SJCRH30 (cell line): Measurements from ENCODE around the gene TTLL8. TPM values are rescaled to one million over a fixed set of nuclear protein-coding genes. Genes with fewer than 3 reads are reported as not detected.

Experiments
- DNase-seq, 2 experiments: peaks; one replicate each; pipeline ENCODE4 v3.0.0-alpha.2; 2015 to 2020
- H3K27ac ChIP-seq: fragments of 250-450 bp; sonication (Bioruptor Pico); 2 replicates; pipeline ENCODE4 v1.5.1; 2020; ENCODE audit warnings: mild to moderate bottlenecking, moderate library complexity
- H3K27me3 ChIP-seq: fragments of 250-450 bp; sonication (Bioruptor Pico); 2 replicates; pipeline ENCODE4 v1.5.1; 2020; ENCODE audit warnings: mild to moderate bottlenecking, moderate library complexity
- H3K36me3 ChIP-seq: fragments of 250-450 bp; sonication (Bioruptor Pico); 2 replicates; pipeline ENCODE4 v1.5.1; 2020; ENCODE audit warnings: mild to moderate bottlenecking, moderate library complexity
- H3K4me1 ChIP-seq: fragments of 250-450 bp; sonication (Bioruptor Pico); 2 replicates; pipeline ENCODE4 v1.5.1; 2020; ENCODE audit warnings: mild to moderate bottlenecking, moderate library complexity
- H3K4me3 ChIP-seq: fragments of 250-450 bp; sonication (Bioruptor Pico); 2 replicates; pipeline ENCODE4 v1.5.1; 2020; ENCODE audit warnings: mild to moderate bottlenecking, moderate library complexity
- H3K9me3 ChIP-seq: fragments of 250-450 bp; sonication (Bioruptor Pico); replicated peaks from 2 replicates; pipeline ENCODE4 v1.5.1; 2020; ENCODE audit warnings: mild to moderate bottlenecking, moderate library complexity
- total RNA-seq: library from RNA; depleted of rRNA; stranded (reverse); fragments of >200 nt; shearing (Covaris generic); gene quantifications from 2 replicates; pipeline ENCODE4 v1.2.3, GENCODE V29; 2014

TTLL8 gene
- total RNA-seq, 1 experiment from 2014 or later: not detected

DNA sequence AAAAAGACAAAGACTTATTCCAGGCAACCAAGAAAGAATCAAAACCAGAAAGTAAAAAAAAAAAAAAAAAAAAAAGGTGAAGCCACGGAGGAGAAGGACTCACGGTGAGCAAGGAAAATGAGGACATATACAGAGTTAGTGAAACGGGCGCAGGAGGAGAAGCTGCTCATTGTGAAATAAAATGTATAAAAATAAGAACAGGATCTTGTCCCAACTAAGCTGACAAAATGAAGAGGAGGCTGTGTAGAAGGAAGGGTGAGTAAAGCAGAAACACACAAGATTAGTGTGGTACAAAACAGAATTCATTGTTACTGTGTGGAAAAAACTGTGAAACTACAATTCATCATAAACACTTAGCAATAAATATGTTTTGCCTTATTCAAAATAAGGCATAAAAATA, 53.2 kb downstream of the TTLL8 start:
- no peaks in the 10 kb centered on the region for H3K36me3 ChIP-seq

DNA sequence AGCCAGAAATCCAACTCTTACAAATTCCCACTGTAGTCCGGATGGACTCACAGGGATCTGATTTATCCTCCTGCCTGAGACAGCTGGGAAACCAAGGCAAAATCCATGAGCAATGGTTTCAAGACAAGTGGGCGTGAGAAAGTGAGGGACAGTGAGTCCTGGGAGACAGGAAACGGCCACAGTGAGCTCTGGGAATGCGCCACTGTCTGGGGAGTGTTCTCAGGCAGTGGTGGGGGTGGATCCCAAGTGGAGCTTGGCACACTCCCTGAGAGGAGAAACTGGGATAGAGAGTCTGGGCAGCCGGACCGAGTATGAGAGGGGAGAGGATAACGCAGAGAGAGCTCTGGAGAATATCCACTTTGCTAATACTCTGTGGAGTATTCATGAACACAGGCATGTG, 55.3 kb downstream of the TTLL8 start:
- Histone ChIP-seq H3K4me3 (no peak overlapping the region), H3K9me3 (0 out of 2 replicates have a peak, but pooled peaks cover 2% of the 10 kb centered on the region), H3K36me3 (no peaks in the 10 kb centered on the region), H3K27me3 (peaks cover 11% of the 10 kb centered on the region; the same call in 1 of the 2 replicates), H3K4me1 (no peaks in the 10 kb centered on the region), H3K27ac (no peak overlapping the region)
- no peak for DNase-seq

More for the DNA sequence above, 53.2 kb downstream of the TTLL8 start:
- no peak for DNase-seq
- no peak overlapping the region for H3K4me3 ChIP-seq
- no peak overlapping the region for H3K27ac ChIP-seq
- H3K9me3 ChIP-seq: 0 out of 2 replicates have a peak, but pooled peaks cover 2% of the 10 kb centered on the region
- H3K4me1 ChIP-seq: no peaks in the 10 kb centered on the region
- H3K27me3 ChIP-seq: peaks cover 21% of the 10 kb centered on the region

DNA sequence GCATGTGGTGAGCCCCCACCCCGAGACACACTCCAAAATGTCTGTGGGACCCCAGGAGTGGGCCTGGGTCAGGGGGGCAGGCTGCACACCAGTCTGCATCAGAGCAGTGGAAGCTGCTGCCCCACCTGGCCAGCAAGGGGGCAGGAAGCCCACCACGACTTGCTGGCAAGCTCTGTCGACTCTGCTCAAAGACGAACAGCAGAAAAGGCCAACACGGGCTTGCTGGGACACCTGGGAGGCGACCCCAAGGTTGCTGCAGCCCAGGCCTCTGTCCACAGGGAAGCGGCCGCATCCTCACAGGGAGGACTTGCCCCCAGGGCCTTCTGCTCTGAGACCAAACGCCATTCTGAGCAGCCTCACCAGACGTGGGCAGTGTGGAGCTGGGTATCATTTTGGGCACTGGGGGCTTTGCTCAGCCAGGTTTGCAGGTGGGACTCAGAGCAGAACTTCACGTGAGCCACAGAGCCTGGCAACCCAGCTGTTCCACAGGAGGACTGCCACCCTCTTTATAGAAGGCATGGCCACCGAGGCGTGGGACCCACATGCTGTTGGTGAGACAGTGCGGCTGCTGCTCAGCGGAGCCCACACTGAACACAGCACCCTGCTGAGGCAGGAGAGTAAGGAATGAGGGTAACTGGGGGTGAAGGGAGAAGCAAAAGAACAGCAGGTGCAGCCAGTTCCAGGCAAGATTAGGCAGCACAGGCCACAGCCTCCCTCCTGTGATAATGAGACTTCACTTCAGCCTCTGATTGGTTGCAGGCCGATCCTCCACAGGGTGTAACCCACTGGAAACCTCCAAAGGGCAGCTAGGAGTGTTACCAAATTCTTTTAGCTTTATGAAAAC, 56.5 kb downstream of the TTLL8 start:
- Histone ChIP-seq H3K36me3 (no peaks in the 10 kb centered on the region), H3K9me3 (0 out of 2 replicates have a peak, but pooled peaks cover 2% of the 10 kb centered on the region), H3K27ac (no peak overlapping the region), H3K4me1 (no peaks in the 10 kb centered on the region), H3K27me3 (0 out of 2 replicates have a peak, but pooled peaks cover 4% of the 10 kb centered on the region), H3K4me3 (no peak overlapping the region)
- peak; percentile 14 to 47 for DNase-seq

DNA sequence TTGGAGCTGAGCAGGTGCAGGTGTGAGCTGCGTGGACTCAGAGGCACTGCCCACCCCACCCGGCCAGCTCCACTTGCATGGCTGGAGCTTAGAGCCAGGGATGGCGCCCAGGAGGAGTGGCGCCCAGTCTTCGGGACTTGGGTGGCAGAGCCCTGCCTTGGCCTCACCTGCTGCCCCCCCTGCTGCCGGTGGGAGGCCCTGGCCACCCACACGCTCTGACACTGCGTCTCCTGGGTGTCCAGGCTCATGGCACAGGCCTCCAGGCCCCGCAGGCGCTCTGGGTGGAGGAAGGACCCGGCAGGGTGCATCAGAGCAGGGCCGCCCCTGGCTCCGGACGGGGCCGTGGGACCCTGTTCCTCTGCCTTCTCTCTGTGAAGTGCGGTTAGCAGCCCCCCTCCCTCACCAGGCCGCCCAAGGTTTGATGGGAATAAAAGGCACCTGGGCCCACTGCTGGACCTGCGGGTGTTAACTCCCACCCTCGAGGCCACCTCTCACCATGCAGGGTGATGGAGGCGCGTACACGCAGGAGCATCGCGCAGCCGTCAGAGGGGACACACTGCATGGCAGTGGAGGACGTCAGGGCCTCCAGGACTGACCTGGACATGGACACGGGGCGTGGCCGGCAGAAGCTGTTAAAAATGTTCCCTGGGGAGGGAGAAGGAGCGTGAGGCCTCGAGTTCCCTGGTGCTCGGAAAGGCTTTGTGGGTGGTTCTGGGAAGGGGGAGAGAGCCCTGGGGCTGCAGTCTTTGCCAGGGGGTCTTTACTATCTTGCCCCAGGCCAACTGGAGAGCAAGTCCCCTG, 57.3 kb downstream of the TTLL8 start:
- 0 out of 2 replicates have a peak, but pooled peaks cover 4% of the 10 kb centered on the region for H3K27me3 ChIP-seq
- no peak overlapping the region for H3K4me3 ChIP-seq
- no peaks in the 10 kb centered on the region for H3K36me3 ChIP-seq
- no peak overlapping the region for H3K27ac ChIP-seq
- DNase-seq: peak in 1 of 2 experiments; percentile 8
- 0 out of 2 replicates have a peak, but pooled peaks cover 2% of the 10 kb centered on the region for H3K9me3 ChIP-seq
- H3K4me1 ChIP-seq: no peaks in the 10 kb centered on the region

DNA sequence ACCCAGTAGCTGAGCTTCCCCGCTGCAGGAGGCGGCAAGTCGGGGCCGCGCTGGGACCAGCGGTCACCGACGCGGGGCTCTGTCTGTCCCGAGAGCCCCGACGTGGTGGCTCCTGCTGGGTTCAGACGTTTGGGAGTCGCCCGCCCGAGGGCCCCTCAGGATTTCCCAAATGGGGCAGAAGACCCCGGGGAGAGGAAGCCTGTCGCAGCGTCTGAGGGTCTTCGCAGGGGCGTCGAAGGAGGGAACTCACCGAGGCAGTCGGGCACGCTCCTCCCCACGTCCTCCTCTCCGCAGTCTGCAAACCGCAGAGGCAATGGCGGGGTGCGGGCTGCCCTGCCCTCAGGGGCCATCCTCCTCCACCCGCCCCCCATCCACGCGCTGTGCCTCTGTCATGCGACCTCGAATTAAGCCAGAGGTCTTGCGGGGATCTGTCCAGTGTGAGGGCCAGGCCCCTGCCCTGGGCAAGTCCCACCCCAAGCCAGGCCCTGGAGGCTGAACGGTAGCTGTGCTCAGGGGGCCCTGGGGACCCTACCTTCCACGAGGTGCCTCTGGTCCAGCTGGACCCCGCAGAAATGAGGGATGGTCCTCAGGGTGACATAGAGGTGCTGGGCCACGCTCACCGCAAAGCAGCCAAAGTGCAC, 58.0 kb downstream of the TTLL8 start:
- no peaks in the 10 kb centered on the region for H3K4me1 ChIP-seq
- 0 out of 2 replicates have a peak, but pooled peaks cover under 1% of the 10 kb centered on the region for H3K27me3 ChIP-seq
- no peak for DNase-seq
- H3K4me3 ChIP-seq: no peak overlapping the region
- no peaks in the 10 kb centered on the region for H3K36me3 ChIP-seq
- no peak overlapping the region for H3K27ac ChIP-seq
- 0 out of 2 replicates have a peak, but pooled peaks cover 2% of the 10 kb centered on the region for H3K9me3 ChIP-seq

DNA sequence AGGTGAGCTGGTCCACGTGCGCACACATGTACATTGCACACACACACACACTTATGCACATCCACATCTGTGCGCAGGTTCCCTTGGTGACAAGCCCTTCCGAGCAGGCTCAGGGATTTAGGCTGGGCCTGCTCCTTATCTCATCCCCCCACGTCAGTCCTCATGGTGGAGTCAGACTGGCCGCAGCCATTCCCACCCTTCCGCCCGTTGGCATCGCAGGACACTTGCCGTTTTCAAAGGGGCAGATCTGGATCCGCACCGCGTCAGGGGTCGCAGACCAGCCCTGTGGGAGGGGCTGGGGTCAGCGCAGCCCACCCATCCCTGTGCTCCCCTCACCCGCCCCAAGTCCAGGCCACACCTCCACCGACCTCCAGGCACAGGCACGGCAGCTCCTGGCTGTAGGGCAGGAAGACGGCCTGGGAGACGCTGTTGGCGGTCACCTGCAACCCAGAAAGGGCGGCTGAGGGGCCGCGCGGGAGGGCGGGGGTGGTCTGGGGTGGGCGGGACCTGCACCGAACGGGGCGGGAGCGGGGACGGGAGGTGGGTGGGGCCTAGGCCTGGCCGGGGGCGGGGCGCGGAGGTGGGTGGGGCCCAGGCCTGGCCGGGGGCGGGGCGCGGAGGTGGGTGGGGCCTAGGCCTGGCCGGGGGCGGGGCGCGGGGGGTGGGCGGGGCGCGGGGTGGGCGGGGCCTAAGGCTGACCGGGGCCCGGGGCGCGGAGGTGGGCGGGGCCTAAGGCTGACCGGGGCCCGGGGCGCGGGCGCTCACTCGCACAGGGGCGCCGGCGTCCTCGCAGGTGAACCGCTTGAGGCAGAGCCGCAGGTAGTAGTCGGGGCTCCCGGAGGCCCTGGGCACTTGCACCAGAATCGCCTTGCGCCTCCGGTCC, 58.8 kb downstream of the TTLL8 start:
- DNase-seq: no peak
- Histone ChIP-seq H3K9me3 (0 out of 2 replicates have a peak, but pooled peaks cover 2% of the 10 kb centered on the region), H3K36me3 (no peaks in the 10 kb centered on the region), H3K27ac (no peak overlapping the region), H3K4me1 (no peaks in the 10 kb centered on the region), H3K27me3 (no peaks in the 10 kb centered on the region), H3K4me3 (no peak overlapping the region)

DNA sequence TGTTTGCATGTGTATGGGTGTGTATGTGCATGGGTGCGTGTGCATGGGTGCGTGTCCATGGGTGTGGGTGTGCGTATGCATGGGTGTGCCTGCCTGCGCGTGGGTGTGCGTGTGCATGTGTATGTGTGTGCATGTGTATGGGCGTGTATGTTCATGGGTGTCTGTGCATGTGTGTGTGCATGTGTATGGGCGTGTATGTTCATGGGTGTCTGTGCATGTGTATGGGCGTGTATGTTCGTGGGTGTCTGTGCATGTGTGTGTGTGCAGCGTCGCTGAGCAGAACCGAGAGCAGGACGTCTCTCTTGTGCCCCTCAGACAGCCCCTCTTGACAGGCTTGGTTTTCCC, 59.4 kb downstream of the TTLL8 start:
- Histone ChIP-seq H3K9me3 (0 out of 2 replicates have a peak, but pooled peaks cover 1% of the 10 kb centered on the region), H3K27ac (no peak overlapping the region), H3K4me3 (no peak overlapping the region), H3K27me3 (no peaks in the 10 kb centered on the region), H3K4me1 (no peaks in the 10 kb centered on the region), H3K36me3 (no peaks in the 10 kb centered on the region)
- no peak for DNase-seq

DNA sequence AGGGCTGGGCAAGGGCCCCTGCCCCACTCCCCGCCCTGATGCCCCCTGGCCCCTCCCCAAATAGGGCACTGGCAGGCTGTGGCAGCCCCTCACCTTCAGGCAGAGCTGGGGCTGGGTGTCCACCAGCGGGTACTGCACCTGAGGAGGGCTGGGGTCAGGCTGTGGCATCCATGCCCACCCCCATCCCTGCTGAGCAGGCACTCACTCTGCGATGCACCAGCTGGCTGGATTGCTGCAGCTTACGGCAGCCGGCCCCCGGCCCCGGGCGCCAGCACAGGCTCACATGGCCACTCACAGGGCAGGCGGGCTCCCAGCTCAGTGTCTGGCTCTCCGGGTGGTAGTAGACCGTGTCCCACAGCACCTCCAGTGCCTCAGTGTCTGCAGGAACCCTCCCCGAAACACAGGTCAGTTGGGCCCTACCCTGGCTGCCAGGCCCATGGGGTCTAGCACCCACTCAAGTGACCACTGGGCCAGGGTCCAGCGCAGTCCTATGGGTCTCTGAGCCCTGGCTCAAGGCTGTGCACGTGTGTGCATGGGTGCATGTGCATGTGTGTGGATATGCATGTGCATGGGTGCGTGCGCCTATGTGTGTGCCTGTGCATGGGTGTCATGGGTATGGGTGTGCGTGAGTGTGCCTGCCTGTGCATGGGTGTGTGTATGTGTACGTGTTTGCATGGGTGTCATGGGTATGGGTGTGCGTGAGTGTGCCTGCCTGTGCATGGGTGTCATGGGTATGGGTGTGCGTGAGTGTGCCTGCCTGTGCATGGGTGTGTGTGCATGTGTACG, 60.0 kb downstream of the TTLL8 start:
- Histone ChIP-seq H3K9me3 (no peaks in the 10 kb centered on the region), H3K4me1 (no peaks in the 10 kb centered on the region), H3K27ac (no peak overlapping the region), H3K4me3 (no peak overlapping the region), H3K36me3 (no peaks in the 10 kb centered on the region), H3K27me3 (no peaks in the 10 kb centered on the region)
- no peak for DNase-seq

DNA sequence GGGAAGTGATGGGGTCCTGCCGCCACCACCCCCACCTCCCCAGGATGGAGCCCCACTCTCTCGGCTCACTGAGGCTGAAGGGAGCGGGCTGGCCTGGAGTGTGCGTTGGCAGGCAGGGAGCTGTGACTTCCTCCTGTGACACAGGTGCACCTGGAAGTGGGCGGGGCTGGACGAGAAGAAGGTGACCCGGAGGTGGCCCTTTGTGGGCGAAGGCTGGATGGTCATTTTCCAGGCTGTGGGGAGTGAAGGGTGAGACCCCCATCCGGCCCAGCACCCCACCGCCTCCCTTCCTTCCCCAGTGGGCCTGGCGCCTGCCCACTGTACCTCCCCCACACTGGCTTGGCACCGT, 60.9 kb downstream of the TTLL8 start:
- Histone ChIP-seq H3K27ac (no peak overlapping the region), H3K9me3 (no peaks in the 10 kb centered on the region), H3K36me3 (no peaks in the 10 kb centered on the region), H3K4me3 (no peak overlapping the region), H3K27me3 (no peaks in the 10 kb centered on the region), H3K4me1 (no peaks in the 10 kb centered on the region)
- no peak for DNase-seq

DNA sequence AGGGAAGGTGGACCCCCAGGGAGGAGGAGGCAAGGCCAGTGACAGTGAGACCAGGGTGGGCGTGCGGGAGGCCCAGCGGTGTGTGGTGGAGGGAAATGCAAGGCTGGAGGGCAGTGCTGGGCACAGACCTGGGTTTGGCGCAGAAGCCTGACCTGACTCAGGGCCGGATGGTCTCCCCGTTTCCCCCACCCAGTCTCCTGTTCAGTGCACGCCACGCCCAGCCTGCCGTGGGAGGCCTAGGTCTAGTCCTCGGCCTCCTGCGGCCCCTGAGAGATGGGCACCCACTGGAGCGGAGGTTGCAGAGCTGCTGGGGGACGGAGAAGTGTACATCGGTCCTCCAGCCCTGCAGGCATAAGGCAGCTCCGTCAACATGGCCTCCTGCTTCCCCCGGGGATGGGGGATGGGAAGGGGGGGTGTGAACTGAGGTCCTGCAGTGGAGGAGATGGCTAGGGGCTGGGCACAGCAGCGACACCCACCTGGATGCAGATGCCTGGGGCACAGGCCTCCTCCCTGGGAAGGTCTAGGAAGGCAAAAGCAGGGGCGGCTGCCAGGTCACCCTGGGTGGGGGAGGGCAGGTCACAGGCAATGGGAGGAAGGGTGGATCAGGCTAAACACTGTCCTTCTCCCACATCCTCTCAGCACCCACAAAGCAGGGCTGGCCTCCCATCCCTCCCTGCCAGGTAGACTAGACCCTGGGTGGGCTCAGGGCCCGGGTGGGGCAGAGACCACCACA, 61.4 kb downstream of the TTLL8 start:
- DNase-seq: no peak
- H3K36me3 ChIP-seq: no peaks in the 10 kb centered on the region
- no peaks in the 10 kb centered on the region for H3K9me3 ChIP-seq
- no peak overlapping the region for H3K27ac ChIP-seq
- no peaks in the 10 kb centered on the region for H3K27me3 ChIP-seq
- no peak overlapping the region for H3K4me3 ChIP-seq
- H3K4me1 ChIP-seq: no peaks in the 10 kb centered on the region

DNA sequence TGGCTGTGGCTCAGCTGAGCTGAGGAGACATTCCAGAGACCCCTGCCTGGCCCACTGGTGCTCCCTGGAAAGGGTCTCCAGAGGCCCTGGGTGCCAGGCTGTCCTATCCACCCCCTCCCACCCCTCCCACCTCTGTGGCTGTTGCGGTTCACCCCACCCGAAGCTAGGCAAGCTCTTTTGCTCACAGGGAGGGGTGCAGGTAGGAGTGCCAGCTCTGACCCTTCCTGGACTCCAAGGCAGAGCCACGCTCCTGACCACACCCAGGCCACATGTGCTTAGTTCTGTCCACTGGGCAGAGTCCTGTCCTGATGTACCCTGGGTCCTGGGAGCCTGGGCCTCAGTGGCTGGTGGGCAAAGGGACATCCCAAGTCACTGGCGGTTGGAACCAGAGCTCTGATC, 62.0 kb downstream of the TTLL8 start:
- Histone ChIP-seq H3K4me1 (no peaks in the 10 kb centered on the region), H3K9me3 (peaks cover 3% of the 10 kb centered on the region; the same call in 1 of the 2 replicates), H3K4me3 (no peak overlapping the region), H3K27ac (no peak overlapping the region), H3K27me3 (no peaks in the 10 kb centered on the region), H3K36me3 (no peaks in the 10 kb centered on the region)
- DNase-seq: no peak

DNA sequence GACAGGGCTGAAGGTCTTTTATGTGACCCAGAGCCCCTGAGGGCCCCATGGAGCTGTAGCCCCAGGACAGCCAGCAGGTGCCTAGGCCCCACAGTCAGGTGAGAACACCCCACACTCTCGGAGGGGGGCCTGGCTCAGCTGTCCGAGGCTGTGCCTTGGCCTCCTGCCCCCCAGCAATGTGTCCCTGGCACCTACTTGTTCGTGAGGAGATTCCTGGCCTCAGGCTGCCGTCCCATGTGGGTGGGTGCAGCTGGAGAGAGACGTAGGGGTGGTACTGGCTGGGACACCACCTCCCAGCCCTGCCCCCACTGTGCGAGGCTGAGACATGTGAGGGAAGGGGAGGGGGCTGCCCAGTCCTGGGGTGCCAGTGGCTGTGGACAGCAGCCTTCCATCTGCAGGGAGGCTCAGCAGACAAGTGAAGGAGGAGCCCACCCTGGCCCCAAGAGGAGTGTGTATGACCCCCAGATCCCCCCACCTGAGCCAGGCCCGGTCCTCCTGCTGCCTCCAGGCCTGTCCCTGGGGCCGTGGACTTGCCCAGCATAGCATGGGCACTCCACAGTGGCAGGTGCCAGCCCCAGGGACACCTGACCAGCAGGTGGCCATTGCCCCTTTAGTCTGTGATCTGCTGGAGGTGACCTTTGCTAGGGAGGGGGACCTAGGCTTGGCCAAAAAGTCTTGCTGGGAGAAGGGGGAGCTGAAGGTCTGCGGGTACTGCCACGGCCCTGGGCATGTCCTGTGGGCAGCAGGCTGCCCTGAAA, 62.6 kb downstream of the TTLL8 start:
- no peak for DNase-seq
- Histone ChIP-seq H3K4me3 (no peak overlapping the region), H3K4me1 (no peaks in the 10 kb centered on the region), H3K9me3 (peaks cover 9% of the 10 kb centered on the region), H3K27me3 (no peaks in the 10 kb centered on the region), H3K27ac (no peak overlapping the region), H3K36me3 (no peaks in the 10 kb centered on the region)
